ENCODE measurements around the gene SYNE1. TPM values are rescaled to one million over a fixed set of nuclear protein-coding genes. Genes with fewer than 3 reads are reported as not detected.

Gene SYNE1
- total and polyA plus RNA-seq, 10 of the 15 experiments (the other 5 are each of a cell fraction or from before 2014, with no cell fraction given): 2.3 to 28.7 (median 14.1) TPM

GRCh38 chr6:152575621-152576150, 61.5 kb downstream of the SYNE1 start (continued):
- TF ChIP-seq CEBPZ (IDR thresholded peaks at IDR 0.05; ENCODE audit: low read depth, low read length) (no peak), IRF5 (IDR thresholded peaks at IDR 0.05; ENCODE audit: borderline replicate concordance) (no peak), MTA2 (IDR thresholded peaks at IDR 0.05; ENCODE audit: low read depth) (no peak), SUPT20H (IDR thresholded peaks at IDR 0.05; ENCODE audit: borderline replicate concordance, control insufficient read depth, low read depth, low read length) (no peak), ZNF384 (IDR thresholded peaks at IDR 0.05; ENCODE audit: borderline replicate concordance, low read depth, low read length) (no peak)

- DNase-seq (ENCODE audit: low read depth, low spot score) (no peak), ATAC-seq (no peak), FAIRE-seq (no peak)
- ChIA-PET CTCF (interaction anchor here (1.0 kb wide), 1 partner anchor 18 kb away, joined by 4 read pairs; no protein-coding TSS in a partner anchor), SMC1A (ENCODE audit: uncharacterized antibody, unreplicated experiment) (interaction anchor here (1.5 kb wide), 1 partner anchor 9 kb away, joined by 4 read pairs; no protein-coding TSS in a partner anchor), RAD21 (ENCODE audit: unreplicated experiment) (no interaction called here), POLR2A (no interaction called here)
- Histone ChIP-seq H3K9ac (ENCODE audit: control insufficient read depth, insufficient read depth, low read length) (no peak overlapping the region), H3K4me1 (ENCODE audit: control insufficient read depth, insufficient read depth, low read length) (no peaks in the 10 kb centered on the region), H3K27ac (ENCODE audit: control insufficient read depth, insufficient read depth) (no peak overlapping the region), H3K36me3 (ENCODE audit: control insufficient read depth in 2 of 2, insufficient read depth in 2 of 2, low read length in 1 of 2) (no peaks in the 10 kb centered on the region), H3K27me3 (replicated peaks in 1 of 2; ENCODE audit: control insufficient read depth in 2 of 2, insufficient read depth in 2 of 2, low read length in 1 of 2) (peaks cover 2% of the 10 kb centered on the region in 2 experiments; a peak in 2 of 4 replicates), H3K4me2 (ENCODE audit: control insufficient read depth, insufficient read depth) (no peak overlapping the region), H2AFZ (ENCODE audit: control insufficient read depth, low read depth, low read length) (no peak overlapping the region), H3K9me3 (replicated peaks; ENCODE audit: control insufficient read depth, insufficient read depth, low read length) (no peaks in the 10 kb centered on the region), H3K4me3 (no peak overlapping the region), H3K79me2 (ENCODE audit: control insufficient read depth, insufficient read depth, low read length) (no peaks in the 10 kb centered on the region), H4K20me1 (ENCODE audit: control insufficient read depth, insufficient read depth) (no peaks in the 10 kb centered on the region)
- no TSS peak for BruUV-seq (replicated peaks)
- intact Hi-C loops (cut with micrococcal nuclease; ENCODE audit: unreplicated experiment): no loop called here
- in situ Hi-C loops (cut with MboI): no loop called here
- WGBS (ENCODE audit: insufficient coverage, insufficient replicate concordance, low lambda C conversion rate, missing lambda C conversion rate): 0% methylated on average over 2 of the region's 2 CpGs
- TF ChIP-seq TCF3 (IDR thresholded peaks at IDR 0.05; ENCODE audit: borderline replicate concordance, insufficient read depth, low read depth, low read length) (no peak), YBX1 (IDR thresholded peaks at IDR 0.05) (no peak), CHD4 (IDR thresholded peaks at IDR 0.05) (no peak), SMAD5 (IDR thresholded peaks at IDR 0.05; ENCODE audit: low read depth) (no peak), ATF7 (IDR thresholded peaks at IDR 0.05; ENCODE audit: low read depth) (no peak), NR2C1 (IDR thresholded peaks at IDR 0.05) (no peak), HDAC6 (IDR thresholded peaks at IDR 0.05; ENCODE audit: unreplicated experiment) (no peak), ZNF687 (IDR thresholded peaks at IDR 0.05) (no peak), RFX5 (IDR thresholded peaks at IDR 0.05; ENCODE audit: low read depth, low read length) (no peak), MTA2 (IDR thresholded peaks at IDR 0.05; ENCODE audit: low read depth) (no peak), EGR1 (IDR thresholded peaks at IDR 0.05; ENCODE audit: borderline replicate concordance in 1 of 2, low read depth in 2 of 2, low read length in 2 of 2) (no peak)
Measured at GRCh38 chr6:152575161-152575560, 62.0 kb downstream of the SYNE1 start.
